Keratinocyte (primary cell): ENCODE results near the gene LILRB5.

ENCODE experiments used
- CTCF ChIP-seq, 3 experiments: IDR thresholded peaks in 1 of 3; conservative IDR thresholded peaks in 1 of 3; optimal IDR thresholded peaks in 1 of 3; 2 replicates in 2 of 3; 3 replicates in 1 of 3; pipeline versions ENCODE3 to v1.5.1; 2011; ENCODE audit warnings: low read length in 3 of 3, mild to moderate bottlenecking in 3 of 3, moderate library complexity in 2 of 3, control low read depth in 1 of 3, inconsistent platforms in 1 of 3; ENCODE audit not compliant: insufficient read depth in 2 of 3; ENCODE audit errors: extremely low read depth in 1 of 3
- EZH2 ChIP-seq: IDR thresholded peaks from one replicate; pipeline ENCODE4 v1.6.1; 2012; ENCODE audit warnings: inconsistent platforms, mild to moderate bottlenecking, low read length, moderate library complexity

DNA sequence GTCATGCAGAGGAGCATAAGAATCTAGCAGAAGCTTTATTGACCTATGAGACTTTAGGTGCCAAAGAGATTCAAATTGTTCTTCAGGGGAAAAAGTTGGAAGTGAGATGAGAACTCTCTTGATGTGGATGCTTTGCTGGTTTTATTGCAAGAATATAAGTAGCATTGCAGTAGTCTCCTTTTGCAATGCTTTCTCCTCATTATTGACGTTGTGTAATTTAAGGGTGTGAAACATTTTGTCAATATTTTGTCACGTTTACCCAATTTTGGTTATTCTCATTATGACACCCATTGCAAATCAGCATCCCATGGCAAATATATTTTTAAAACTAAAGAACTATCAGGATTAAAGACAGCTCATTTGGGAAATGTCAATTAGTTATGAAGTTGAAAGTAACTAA, 11.9 kb upstream of the LILRB5 start:
- TF ChIP-seq CTCF (optimal IDR thresholded peaks at IDR 0.05 in 1 of 3, IDR thresholded peaks at IDR 0.05 in 1 of 3, conservative IDR thresholded peaks at IDR 0.05 in 1 of 3; ENCODE audit: extremely low read depth in 1 of 3, insufficient read depth in 2 of 3, low read length in 3 of 3), result no peak
- TF ChIP-seq EZH2, result no peak
